Breast epithelium (tissue), 4 donors: Measurements from ENCODE around the gene TIFAB. TPM values are rescaled to one million over a fixed set of nuclear protein-coding genes. Genes with fewer than 3 reads are reported as not detected.

ENCODE experiments used
- DNase-seq, 2 donors: peaks; one replicate each; pipeline ENCODE4 v3.0.0-alpha.2; 2019; ENCODE audit warnings: low spot score in 2 of 2
- H3K27ac ChIP-seq, 2 donors: fragments of 200-600 bp; sonication (generic) in 1 of 2; one replicate each; pipeline ENCODE4 v1.5.1; 2016 to 2019; ENCODE audit warnings: mild to moderate bottlenecking in 1 of 2
- H3K27me3 ChIP-seq, 2 donors: fragments of 200-600 bp; sonication (generic) in 1 of 2; one replicate each; pipeline versions ENCODE4 v1.5.1 to v1.6.0; 2017 to 2019; ENCODE audit warnings: control low read depth in 1 of 2, mild to moderate bottlenecking in 1 of 2
- H3K36me3 ChIP-seq: fragments of 200-600 bp; one replicate; pipeline ENCODE4 v1.5.1; 2019
- H3K4me1 ChIP-seq, 2 donors: fragments of 200-600 bp; sonication (generic); one replicate each; pipeline ENCODE4 v1.5.1; 2016 to 2019; ENCODE audit warnings: control low read depth in 1 of 2
- H3K4me3 ChIP-seq, 3 donors: fragments of 200-600 bp; sonication (generic); 1 replicate in 2 of 3; 2 replicates in 1 of 3; pipeline ENCODE4 v1.5.1; 2016 to 2019; ENCODE audit warnings: mild to moderate bottlenecking in 3 of 3, moderate library complexity in 2 of 3
- H3K9me3 ChIP-seq, 2 donors: fragments of 200-600 bp; sonication (generic) in 1 of 2; one replicate each; pipeline ENCODE4 v1.5.1; 2016 to 2019; ENCODE audit warnings: control low read depth in 1 of 2
- POLR2A ChIP-seq: fragments of 450-650 bp; IDR thresholded peaks from one replicate; pipeline ENCODE4 v1.6.1; 2016; ENCODE audit warnings: antibody characterized with exemption, mild to moderate bottlenecking, moderate library complexity
- POLR2AphosphoS5 ChIP-seq, 3 donors: sonication (generic); formaldehyde crosslinking; IDR thresholded peaks; one replicate each; pipeline ENCODE4 v1.6.1; 2017; ENCODE audit warnings: antibody characterized with exemption in 3 of 3
- intact Hi-C: fragments of 100-400 bp; cut with DNase I; formaldehyde crosslinking; loops from one replicate; pipeline ENCODE4 v1.15.1; 2023; ENCODE audit warnings: low total_unique reads
- total RNA-seq, 3 donors: library from RNA; depleted of rRNA; stranded (reverse); fragments of >200 nt; gene quantifications; one replicate each; pipeline ENCODE4 v1.1.0, GENCODE V29; 2016
- TF ChIP-seq, protein P1 (sequence below), 3 donors: fragments of 450-650 bp; IDR thresholded peaks; one replicate each; pipeline ENCODE4 v1.5.1; 2016 to 2017; ENCODE audit warnings: antibody characterized with exemption in 3 of 3, mild to moderate bottlenecking in 3 of 3, moderate library complexity in 3 of 3

Gene TIFAB
- total RNA-seq, 3 donors from 2014 or later: not detected

DNA sequence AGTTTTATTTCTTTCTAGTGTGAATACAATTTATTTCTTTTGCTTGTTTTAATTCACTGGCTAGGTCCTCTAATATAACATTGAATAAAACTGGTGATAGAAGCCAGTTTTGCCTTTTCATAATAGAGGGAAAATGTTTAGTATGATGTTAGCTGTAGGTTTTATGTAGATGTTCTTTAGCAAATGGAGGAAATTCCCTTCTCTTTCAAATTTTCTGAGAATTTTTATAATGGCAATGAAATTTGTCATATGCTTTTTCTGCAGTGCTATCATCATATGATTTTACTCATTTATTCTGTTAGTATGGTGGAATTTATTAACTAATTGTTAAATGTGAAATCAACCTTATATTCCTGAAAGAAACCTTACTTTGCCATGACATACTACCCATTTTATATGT is 35.1 kb downstream of the TIFAB start:
- H3K4me1 ChIP-seq: no peaks in the 10 kb centered on the region
- H3K9me3 ChIP-seq: no peaks in the 10 kb centered on the region
- no peak for DNase-seq
- H3K4me3 ChIP-seq: no peak overlapping the region
- no peak overlapping the region for H3K27ac ChIP-seq
- intact Hi-C loops: no loop called here
- TF ChIP-seq POLR2AphosphoS5 (IDR thresholded peaks at IDR 0.05): no peak
- TF ChIP-seq POLR2A: no peak
- TF ChIP-seq, protein P1, sequence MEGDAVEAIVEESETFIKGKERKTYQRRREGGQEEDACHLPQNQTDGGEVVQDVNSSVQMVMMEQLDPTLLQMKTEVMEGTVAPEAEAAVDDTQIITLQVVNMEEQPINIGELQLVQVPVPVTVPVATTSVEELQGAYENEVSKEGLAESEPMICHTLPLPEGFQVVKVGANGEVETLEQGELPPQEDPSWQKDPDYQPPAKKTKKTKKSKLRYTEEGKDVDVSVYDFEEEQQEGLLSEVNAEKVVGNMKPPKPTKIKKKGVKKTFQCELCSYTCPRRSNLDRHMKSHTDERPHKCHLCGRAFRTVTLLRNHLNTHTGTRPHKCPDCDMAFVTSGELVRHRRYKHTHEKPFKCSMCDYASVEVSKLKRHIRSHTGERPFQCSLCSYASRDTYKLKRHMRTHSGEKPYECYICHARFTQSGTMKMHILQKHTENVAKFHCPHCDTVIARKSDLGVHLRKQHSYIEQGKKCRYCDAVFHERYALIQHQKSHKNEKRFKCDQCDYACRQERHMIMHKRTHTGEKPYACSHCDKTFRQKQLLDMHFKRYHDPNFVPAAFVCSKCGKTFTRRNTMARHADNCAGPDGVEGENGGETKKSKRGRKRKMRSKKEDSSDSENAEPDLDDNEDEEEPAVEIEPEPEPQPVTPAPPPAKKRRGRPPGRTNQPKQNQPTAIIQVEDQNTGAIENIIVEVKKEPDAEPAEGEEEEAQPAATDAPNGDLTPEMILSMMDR (IDR thresholded peaks at IDR 0.05): no peak
- H3K27me3 ChIP-seq: no peaks in the 10 kb centered on the region
- no peaks in the 10 kb centered on the region for H3K36me3 ChIP-seq

DNA sequence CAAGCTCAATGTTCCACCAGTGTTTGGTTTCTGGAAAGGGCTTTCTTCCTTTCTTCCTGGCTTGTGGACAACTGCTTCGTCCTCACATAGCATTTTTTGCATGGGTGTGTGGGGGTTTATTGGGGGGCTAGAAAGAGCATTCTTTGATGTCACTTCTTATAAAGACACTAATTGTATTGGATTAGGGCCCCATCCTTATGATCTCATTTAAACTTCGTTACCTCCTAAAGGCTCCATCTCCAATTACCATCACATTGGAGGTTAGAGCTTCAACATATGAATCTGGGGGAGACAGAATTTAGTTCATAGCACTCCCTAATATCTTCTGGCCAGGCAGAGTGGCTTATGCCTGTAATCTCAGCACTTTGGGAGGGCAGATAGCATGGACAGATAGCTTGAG is 47.1 kb downstream of the TIFAB start:
- TF ChIP-seq, protein P1 (IDR thresholded peaks at IDR 0.05): no peak
- TF ChIP-seq POLR2A (no peak), POLR2AphosphoS5 (IDR thresholded peaks at IDR 0.05) (no peak)
- Histone ChIP-seq H3K27ac (no peak overlapping the region), H3K36me3 (no peaks in the 10 kb centered on the region), H3K27me3 (no peaks in the 10 kb centered on the region), H3K4me3 (no peak overlapping the region), H3K4me1 (no peaks in the 10 kb centered on the region), H3K9me3 (no peaks in the 10 kb centered on the region)
- DNase-seq: no peak
- intact Hi-C loops: loop anchor here (5.0 kb wide), 1 partner anchor 482 kb away; no protein-coding TSS in a partner anchor

DNA sequence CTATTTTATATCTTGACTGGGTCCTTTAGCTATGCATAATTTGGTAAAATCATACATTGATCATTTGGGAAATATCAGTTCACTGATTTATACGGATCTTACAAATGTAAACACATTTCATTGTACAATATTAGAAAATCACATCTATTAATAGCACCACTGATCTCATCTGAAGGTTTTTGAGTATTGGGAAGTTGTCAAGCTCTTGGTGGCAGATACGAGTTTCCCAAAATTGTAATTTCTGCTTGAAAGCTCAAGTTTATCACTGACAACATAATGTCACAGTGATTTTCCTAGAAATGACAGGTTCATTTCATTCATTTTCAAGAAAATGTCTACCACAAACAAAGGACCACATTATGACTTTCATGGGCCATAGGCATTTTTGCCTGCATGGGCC is 50.1 kb downstream of the TIFAB start:
- DNase-seq: no peak
- Histone ChIP-seq H3K36me3 (no peaks in the 10 kb centered on the region), H3K27me3 (no peaks in the 10 kb centered on the region), H3K4me3 (no peak overlapping the region), H3K27ac (no peak overlapping the region), H3K4me1 (peaks cover 0 to 9% of the 10 kb centered on the region in 2 donors), H3K9me3 (no peaks in the 10 kb centered on the region)
- intact Hi-C loops: no loop called here
- TF ChIP-seq, protein P1 (IDR thresholded peaks at IDR 0.05): no peak
- TF ChIP-seq POLR2A (no peak), POLR2AphosphoS5 (IDR thresholded peaks at IDR 0.05) (no peak)

DNA sequence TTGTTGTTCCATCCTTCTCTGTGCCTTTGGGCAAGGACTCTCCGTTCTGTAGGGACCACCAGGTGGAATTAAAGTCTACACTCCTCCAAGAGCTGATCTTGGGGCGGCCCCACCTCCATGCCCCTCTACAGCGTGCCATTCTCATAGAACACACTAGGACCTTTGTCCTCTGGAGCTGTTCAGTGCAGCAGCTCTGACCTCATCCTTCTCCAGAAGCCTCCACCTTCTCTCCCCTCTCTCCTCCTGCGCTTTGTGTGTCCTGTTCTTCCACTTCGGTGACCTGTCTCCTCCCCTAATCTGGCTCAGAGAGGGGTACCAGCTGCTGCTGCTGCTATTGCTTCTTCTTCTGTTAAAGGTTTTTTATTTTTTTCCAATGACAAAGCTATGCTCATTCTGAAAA is 51.3 kb downstream of the TIFAB start:
- Histone ChIP-seq H3K9me3 (no peaks in the 10 kb centered on the region), H3K4me1 (peaks cover 0 to 16% of the 10 kb centered on the region in 2 donors), H3K36me3 (no peaks in the 10 kb centered on the region), H3K4me3 (no peak overlapping the region), H3K27ac (no peak overlapping the region), H3K27me3 (no peaks in the 10 kb centered on the region)
- TF ChIP-seq POLR2A (no peak), POLR2AphosphoS5 (IDR thresholded peaks at IDR 0.05) (no peak)
- TF ChIP-seq, protein P1 (IDR thresholded peaks at IDR 0.05): no peak
- intact Hi-C loops: no loop called here
- no peak for DNase-seq

DNA sequence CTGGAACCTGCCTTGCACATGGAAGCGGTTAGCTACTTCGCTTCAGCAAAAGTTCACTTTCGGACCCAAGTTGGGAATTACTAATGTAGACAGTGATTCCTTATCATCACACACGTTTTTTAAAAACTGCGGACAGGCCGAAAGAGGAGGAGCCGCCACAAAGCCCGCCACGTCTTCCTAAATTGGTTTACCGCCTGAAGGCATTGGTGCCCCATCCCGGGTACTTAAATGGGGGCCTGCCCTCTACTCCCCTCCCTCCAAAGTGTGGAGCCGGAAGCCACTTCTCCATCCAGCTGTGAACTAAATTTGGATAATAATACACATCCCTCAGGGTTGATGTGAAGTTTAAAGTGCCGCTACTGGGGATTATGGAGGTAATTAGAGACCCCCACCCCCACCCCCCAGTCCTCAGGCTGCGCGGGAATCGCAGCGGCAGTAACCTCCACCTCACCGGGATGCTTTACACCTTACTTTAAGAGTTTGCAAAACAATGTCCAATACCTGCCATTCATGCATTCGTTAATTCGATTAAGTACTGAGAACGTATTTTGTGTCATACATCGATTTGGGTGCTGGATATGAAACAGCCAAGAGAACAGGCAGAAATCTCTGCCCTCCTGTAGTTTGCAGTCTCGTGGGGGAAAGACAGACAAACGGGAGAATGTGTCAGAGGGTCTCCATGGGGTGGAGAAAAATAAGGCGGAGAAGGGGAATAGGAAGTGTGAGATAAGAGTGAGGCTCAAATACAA is 52.2 kb downstream of the TIFAB start:
- no peak for DNase-seq
- TF ChIP-seq POLR2A (no peak), POLR2AphosphoS5 (IDR thresholded peaks at IDR 0.05) (no peak)
- TF ChIP-seq, protein P1 (IDR thresholded peaks at IDR 0.05): no peak
- intact Hi-C loops: no loop called here
- Histone ChIP-seq H3K27me3 (no peaks in the 10 kb centered on the region), H3K36me3 (no peaks in the 10 kb centered on the region), H3K9me3 (no peaks in the 10 kb centered on the region), H3K27ac (peak overlapping the region; percentile 91 to 96), H3K4me3 (peak overlapping the region; percentile 71 to 98 (median 84)), H3K4me1 (peaks cover 0 to 16% of the 10 kb centered on the region in 2 donors)
